ENCODE results near the gene NCOA3. TPM values are rescaled to one million over a fixed set of nuclear protein-coding genes. Genes with fewer than 3 reads are reported as not detected.
A peak's percentile ranks its signal among the peaks of the same experiment; 100 is the strongest.

NCOA3 gene
- 186 and 187 TPM in 2 replicates for total RNA-seq

DNA sequence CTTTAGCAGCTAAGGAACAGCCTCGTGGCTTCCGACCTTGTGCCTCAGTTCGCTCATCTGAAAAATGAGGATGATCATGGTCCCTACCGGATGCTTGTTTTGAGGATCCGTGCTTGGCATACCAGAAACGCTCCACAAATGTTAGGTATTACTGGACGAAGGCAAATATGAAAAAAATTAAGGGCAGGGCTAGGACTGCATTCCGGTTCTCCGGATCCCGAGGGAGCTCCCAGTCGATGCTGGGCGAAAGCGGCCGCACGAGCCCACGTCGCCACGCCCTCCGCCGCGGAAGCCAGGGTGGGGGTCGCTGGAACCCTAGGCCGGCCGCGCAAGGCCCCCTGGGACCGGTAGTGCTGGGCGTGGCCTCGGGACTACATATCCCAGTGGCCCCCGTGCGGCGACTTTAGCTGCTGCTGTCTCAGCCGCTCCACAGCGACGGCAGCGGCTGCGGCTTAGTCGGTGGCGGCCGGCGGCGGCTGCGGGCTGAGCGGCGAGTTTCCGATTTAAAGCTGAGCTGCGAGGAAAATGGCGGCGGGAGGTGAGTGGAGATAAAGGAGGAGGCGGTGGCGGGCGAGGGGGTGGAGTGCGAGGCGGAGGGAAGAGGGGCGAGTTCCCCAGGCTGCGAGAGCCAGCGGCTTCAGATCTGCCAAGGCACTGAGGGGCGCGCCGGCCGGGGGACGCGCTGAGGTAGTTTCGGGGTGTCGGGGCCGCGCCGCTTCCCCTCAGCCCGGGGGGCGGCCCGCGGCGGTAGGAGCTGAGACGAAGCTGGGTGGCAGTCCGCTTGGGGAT lies at the start of gene NCOA3:
Gene NCOA3, plus strand, starts transcription at position 406 of the 789 bp plus-strand sequence. CDS start 120,361 bp downstream, outside the sequence.
- POLR2A ChIA-PET: interaction anchor here (0.6 to 7.4 kb wide), 38 partner anchors 12 to 238 kb away, joined by 3 to 295 read pairs (median 6); partner anchors contain the start of gene ZMYND8
- peak within 1 kb of the TSS; percentile 100 for H3K4me3 Mint-ChIP-seq
- CTCF ChIA-PET: interaction anchor here (0.7 to 3.2 kb wide), 14 partner anchors 13 to 119 kb away, joined by 3 to 30 read pairs (median 5); no protein-coding TSS in a partner anchor
- no peaks in the 10 kb centered on the region for H3K27me3 Mint-ChIP-seq
- H3K4me1 Mint-ChIP-seq: peaks cover 59% of the 10 kb centered on the region
- TF ChIP-seq, protein P1, sequence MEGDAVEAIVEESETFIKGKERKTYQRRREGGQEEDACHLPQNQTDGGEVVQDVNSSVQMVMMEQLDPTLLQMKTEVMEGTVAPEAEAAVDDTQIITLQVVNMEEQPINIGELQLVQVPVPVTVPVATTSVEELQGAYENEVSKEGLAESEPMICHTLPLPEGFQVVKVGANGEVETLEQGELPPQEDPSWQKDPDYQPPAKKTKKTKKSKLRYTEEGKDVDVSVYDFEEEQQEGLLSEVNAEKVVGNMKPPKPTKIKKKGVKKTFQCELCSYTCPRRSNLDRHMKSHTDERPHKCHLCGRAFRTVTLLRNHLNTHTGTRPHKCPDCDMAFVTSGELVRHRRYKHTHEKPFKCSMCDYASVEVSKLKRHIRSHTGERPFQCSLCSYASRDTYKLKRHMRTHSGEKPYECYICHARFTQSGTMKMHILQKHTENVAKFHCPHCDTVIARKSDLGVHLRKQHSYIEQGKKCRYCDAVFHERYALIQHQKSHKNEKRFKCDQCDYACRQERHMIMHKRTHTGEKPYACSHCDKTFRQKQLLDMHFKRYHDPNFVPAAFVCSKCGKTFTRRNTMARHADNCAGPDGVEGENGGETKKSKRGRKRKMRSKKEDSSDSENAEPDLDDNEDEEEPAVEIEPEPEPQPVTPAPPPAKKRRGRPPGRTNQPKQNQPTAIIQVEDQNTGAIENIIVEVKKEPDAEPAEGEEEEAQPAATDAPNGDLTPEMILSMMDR (IDR thresholded peaks at IDR 0.05): no peak
- H3K9me3 Mint-ChIP-seq: no peaks in the 10 kb centered on the region
- peaks cover 24% of the 10 kb centered on the region for H3K36me3 Mint-ChIP-seq (ENCODE audit: low read depth)
- intact Hi-C loops (cut with micrococcal nuclease): loop anchor here (1.0 to 5.0 kb wide), 12 partner anchors 8 to 229 kb away; no protein-coding TSS in a partner anchor
- ATAC-seq (ENCODE audit: low read depth) (peak; percentile 89), DNase-seq (peak; percentile 89)
- peak within 1 kb of the TSS; percentile 98 for H3K27ac Mint-ChIP-seq

GRCh38 chr20:47452736-47453161 lies 48.9 kb upstream of the NCOA3 start:
- ChIA-PET POLR2A (interaction anchor here (0.7 to 4.7 kb wide), 15 partner anchors 8 to 96 kb away, joined by 3 to 26 read pairs (median 9); partner anchors contain the start of genes NCOA3 and ZMYND8), CTCF (interaction anchor here (0.7 to 3.9 kb wide), 4 partner anchors 14 to 156 kb away, joined by 3 to 14 read pairs (median 4); no protein-coding TSS in a partner anchor)
- Mint-ChIP-seq H3K36me3 (ENCODE audit: low read depth) (no peaks in the 10 kb centered on the region), H3K27ac (no peak overlapping the region), H3K4me1 (peaks cover 55% of the 10 kb centered on the region), H3K4me3 (no peak overlapping the region), H3K9me3 (no peaks in the 10 kb centered on the region), H3K27me3 (no peaks in the 10 kb centered on the region)
- TF ChIP-seq, protein P1 (IDR thresholded peaks at IDR 0.05): no peak
- ATAC-seq (ENCODE audit: low read depth) (no peak), DNase-seq (no peak)
- intact Hi-C loops (cut with micrococcal nuclease): loop anchor here (1.0 to 5.0 kb wide), 2 partner anchors 12 to 35 kb away; no protein-coding TSS in a partner anchor

GRCh38 chr20:47453167-47453782 lies 48.4 kb upstream of the NCOA3 start:
- H3K9me3 Mint-ChIP-seq: no peaks in the 10 kb centered on the region
- CTCF ChIA-PET: interaction anchor here (1.0 to 3.9 kb wide), 3 partner anchors 36 to 156 kb away, joined by 3 to 14 read pairs (median 5); no protein-coding TSS in a partner anchor
- intact Hi-C loops (cut with micrococcal nuclease): loop anchor here (5.0 kb wide), 1 partner anchor 36 kb away; no protein-coding TSS in a partner anchor
- no peaks in the 10 kb centered on the region for H3K27me3 Mint-ChIP-seq
- POLR2A ChIA-PET: interaction anchor here (0.7 to 4.7 kb wide), 16 partner anchors 10 to 166 kb away, joined by 3 to 26 read pairs (median 6); partner anchors contain the start of genes NCOA3 and ZMYND8
- no peaks in the 10 kb centered on the region for H3K36me3 Mint-ChIP-seq (ENCODE audit: low read depth)
- H3K27ac Mint-ChIP-seq: peak overlapping the region; percentile 80
- TF ChIP-seq, protein P1 (IDR thresholded peaks at IDR 0.05): no peak
- peaks cover 55% of the 10 kb centered on the region for H3K4me1 Mint-ChIP-seq
- ATAC-seq (ENCODE audit: low read depth) (peak; percentile 78), DNase-seq (no peak)
- peak overlapping the region; percentile 49 for H3K4me3 Mint-ChIP-seq

DNA sequence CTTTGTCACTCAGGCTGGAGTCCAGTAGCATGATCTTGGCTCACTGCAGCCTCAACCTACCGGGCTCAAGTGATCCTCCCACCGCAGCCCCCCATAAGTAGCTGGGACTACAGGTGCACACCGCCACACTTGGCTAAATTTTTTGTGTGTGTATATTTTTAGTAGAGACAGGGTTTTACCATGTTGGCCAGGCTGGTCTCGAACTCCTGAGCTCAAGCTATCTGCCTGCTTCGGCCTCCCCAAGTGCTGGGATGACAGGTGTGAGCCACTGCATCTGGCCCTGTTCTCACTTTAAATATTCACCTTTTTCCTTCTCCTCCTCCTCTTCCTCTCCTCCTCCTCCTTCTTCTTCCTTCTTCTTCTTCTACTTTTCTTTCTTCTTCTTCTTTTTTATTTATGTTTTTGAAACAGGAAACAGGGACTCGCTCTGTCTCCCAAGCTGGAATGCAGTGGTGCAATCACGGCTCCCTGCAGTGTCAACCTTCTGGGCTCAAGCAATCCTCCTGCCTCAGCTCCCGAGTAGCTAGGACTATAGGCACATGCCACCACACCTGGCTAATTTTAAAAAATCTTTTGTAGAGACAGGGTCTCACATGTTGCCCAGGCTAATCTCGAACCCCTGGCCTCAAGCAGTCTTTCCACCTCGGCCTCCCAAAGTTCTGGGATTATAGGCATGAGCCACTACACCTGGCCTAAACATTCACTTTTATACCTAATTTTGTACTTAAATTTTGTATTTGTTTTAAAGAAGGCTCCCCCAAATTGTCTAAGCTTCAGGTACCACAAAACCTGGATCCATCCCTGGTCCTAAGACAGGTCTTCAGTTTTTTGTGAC lies 47.2 kb upstream of the NCOA3 start:
- POLR2A ChIA-PET: interaction anchor here (0.5 to 4.7 kb wide), 12 partner anchors 8 to 165 kb away, joined by 3 to 26 read pairs (median 6); partner anchors contain the start of genes NCOA3 and ZMYND8
- Mint-ChIP-seq H3K27me3 (no peaks in the 10 kb centered on the region), H3K4me3 (no peak overlapping the region)

More for the DNA sequence above, 47.2 kb upstream of the NCOA3 start:
- intact Hi-C loops (cut with micrococcal nuclease): loop anchor here (2.0 to 5.0 kb wide), 2 partner anchors 14 to 37 kb away; no protein-coding TSS in a partner anchor
- Mint-ChIP-seq H3K4me1 (peaks cover 55% of the 10 kb centered on the region), H3K27ac (peak overlapping the region; percentile 80), H3K36me3 (ENCODE audit: low read depth) (no peaks in the 10 kb centered on the region), H3K9me3 (no peaks in the 10 kb centered on the region)
- TF ChIP-seq, protein P1 (IDR thresholded peaks at IDR 0.05): no peak
- DNase-seq (no peak), ATAC-seq (ENCODE audit: low read depth) (no peak)
- CTCF ChIA-PET: interaction anchor here (3.9 kb wide), 1 partner anchor 70 kb away, joined by 14 read pairs; no protein-coding TSS in a partner anchor

Measured in activated B cell treated with CpG ODN at 0.5 μM for 24 hours (primary cell).